ENCODE measurements around the gene UBTD2.
"Not testable (repeated sequence)": the region's sequence is repeated elsewhere in the genome, so short reads cannot be mapped to it uniquely, and the experiment has no call there.

UBTD2 gene

DNA sequence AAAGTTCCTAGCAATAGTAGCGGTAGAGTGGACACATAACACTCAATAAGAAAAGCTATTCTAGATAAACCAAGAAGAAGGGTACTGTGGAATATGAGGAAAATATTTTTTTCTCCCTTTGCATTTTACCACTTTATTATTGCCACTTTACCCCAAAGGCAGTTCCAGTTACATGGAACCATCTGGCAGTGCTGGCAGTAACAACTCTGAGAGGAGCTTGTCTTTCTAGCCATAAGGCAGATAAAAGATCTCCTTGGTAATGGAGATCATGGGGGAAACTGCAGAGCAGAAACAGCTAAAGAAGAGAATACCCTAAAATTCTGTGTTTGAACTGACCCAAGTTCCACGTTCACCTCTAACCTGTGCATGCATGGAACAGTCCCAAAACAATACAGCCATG, 38.5 kb downstream of the UBTD2 start:
- no peak for DNase-seq

GRCh38 chr5:172243302-172243701, 40.3 kb downstream of the UBTD2 start:
- DNase-seq: no peak

GRCh38 chr5:172238334-172238733, 45.2 kb downstream of the UBTD2 start:
- no peak for DNase-seq

- peak; percentile 9 for DNase-seq
Observed at GRCh38 chr5:172235827-172236736, 47.5 kb downstream of the UBTD2 start.

DNA sequence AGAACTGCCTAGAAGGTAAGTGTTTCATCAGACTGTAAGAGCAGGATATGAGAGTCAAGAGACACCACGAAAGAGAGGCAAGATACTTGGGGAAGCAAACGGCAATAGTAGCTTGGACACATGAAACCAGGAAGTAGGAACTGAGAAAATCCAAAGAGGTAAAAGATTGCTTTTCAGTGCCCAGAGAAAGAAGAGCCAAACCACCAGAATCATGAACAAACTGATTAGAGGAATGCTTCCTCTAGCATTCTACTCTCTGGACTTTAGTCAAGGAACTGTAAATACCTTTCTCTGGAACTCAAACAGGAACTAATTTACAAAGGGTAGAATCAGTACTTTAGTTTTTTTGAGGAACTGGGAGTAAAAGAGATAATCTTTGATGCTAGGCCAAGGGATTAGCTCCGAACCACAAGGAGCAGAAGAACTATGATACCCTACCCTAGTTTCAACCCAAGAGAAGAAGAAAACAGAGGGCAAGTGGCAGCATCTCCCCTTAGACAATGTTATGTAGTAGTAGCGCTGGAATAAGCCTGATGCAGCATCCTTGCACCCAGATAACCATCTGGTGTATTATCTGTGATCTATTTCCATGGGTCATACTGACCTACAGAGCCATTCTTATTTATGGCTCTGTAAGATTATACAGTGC, 48.3 kb downstream of the UBTD2 start:
- peak; percentile 25 for DNase-seq

GRCh38 chr5:172234031-172234430, 49.5 kb downstream of the UBTD2 start:
- no peak for DNase-seq

GRCh38 chr5:172229904-172230303, 53.7 kb downstream of the UBTD2 start:
- DNase-seq: no peak

DNA sequence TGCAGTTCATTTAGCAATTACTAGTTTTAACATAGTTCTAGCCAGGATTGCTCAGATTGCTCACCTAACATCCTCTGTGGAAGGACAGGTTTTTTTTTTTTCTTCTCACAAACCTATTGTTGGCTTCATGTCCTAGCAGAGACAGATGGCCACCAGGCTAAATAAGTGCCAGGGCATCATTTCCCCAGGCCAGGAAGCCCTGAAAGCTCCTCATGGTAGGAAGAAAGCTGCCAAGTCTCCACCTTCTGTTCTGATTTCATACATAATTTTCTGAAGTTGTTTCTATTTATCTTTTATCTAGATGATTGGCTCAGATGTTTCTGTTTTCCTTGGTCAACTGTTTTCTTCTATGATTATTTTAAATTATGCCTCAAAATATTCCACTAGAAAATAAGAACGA, 58.6 kb downstream of the UBTD2 start:
- DNase-seq: no peak

DNA sequence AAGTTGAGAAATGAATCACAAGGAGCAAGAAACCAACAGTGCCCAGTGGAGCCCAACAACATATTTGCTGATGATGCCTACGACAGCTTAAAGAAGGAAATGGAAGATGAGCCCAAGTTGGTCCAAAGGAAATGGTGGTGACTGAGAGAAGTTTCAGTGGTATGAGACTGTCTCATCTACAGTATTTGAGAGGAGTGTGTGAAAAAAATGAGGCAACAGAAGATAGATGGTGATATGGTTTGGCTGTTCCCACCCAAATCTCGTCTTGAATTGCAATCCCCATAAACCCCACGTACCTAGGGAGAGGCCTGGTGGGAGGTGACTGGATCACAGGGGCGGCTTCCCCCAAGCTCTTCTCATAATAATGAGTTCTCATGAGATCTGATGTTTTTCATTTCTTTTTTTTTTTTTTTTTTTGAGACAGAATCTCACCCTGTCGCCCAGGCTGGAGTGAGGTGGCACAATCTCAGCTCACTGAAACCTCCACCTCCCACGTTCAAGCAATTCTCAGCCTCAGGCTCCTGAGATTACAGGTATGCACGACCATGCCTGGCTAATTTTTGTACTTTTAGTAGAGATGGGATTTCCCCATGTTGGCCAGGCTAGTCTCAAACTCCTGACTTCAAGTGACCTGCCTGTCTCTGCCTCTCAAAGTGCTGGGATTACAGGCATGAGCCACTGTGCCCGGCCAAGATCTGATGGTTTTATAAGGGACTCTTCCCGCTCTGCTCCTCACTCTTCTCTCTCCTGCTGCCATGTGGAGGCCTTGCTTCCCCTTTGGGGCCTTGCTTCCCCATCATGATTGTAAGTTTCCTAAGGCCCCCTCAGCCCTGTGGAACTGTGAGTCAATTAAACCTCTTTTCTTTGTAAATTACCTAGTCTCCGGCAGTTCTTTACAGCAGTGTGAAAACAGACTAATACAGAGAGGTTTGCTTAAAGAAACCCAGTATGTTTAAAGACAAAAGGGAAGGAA, 59.4 kb downstream of the UBTD2 start:
- no peak for DNase-seq

DNA sequence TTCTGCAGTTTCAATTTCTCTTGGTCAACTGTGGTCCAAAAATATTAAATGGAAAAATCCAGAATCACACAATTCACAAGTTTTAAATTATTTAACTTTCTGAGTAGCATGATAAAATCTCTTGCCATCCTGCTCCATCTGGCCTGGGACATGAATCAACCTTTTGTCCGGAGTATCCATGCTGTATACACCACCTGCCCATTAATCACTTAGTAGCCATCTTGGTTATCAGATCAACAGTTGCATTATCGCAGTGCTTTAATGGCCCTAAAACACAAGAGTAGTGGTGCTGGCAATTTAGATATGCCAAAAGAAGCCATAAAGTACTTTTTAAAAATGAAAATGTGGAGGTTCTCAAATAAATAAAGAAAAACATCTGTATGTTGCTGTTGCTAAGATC, 64.3 kb downstream of the UBTD2 start:
- DNase-seq: no peak

DNA sequence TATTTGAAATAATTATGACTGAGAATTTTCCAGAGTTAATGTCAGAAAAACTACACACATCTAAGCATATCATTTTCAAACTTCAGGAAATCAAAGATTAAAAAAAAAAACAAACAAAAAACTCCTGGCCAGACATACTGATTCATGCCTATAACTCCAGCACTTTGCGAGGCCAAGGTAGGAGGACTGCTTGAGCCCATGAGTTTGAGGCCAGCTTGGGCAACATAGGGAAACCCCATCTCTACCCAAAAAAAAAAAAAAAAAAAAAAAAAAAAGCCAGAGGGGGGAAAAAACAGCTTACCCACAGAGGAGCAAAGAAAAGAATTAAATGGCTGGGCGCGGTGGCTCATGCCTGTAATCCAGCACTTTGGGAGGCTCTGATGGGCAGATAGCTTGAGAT, 67.2 kb downstream of the UBTD2 start:
- no peak for DNase-seq

- no peak for DNase-seq
Observed at GRCh38 chr5:172213126-172213525, 70.4 kb downstream of the UBTD2 start.

DNA sequence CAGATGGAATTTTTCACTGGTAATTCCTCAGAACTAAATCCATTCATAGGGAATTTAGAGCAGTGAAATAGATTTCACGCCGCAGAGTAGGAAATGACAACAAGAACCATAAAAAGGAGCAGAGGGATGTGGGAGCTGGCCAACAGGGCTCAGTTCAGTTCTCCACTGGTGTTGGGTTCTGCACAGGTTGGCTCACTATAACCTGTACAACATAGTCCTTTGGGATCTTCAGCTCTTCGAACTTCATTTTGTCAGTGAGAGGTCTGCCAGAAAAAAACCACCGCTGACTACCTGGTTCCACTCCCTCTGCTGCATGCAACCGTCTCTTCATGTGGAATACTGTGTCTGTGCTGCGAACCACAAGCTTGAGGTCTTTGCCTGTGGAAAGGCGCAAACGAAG, 71.9 kb downstream of the UBTD2 start:
- DNase-seq: no peak

GRCh38 chr5:172209714-172210113, 73.8 kb downstream of the UBTD2 start:
- DNase-seq: no peak

DNA sequence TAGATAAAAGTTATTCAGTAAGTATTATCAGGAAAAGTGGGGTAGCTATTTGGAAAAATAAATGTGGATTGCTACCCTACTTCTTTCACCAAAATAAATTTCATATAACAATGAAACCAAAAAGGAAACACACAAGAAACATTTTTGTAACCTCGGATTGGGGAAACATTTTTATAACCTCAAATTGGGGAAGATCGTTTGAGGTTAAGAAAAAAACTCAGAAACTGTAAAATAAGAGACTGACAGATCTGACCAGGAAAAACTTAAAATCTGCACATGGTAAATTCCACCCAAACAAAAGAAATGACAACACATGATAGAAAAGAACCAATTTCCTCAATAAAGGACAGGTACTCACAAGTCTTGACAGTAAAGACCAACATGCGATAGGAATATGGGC, 76.1 kb downstream of the UBTD2 start:
- DNase-seq: no peak

- DNase-seq: not testable (repeated sequence)
Observed at GRCh38 chr5:172205984-172206383, 77.6 kb downstream of the UBTD2 start.

DNA sequence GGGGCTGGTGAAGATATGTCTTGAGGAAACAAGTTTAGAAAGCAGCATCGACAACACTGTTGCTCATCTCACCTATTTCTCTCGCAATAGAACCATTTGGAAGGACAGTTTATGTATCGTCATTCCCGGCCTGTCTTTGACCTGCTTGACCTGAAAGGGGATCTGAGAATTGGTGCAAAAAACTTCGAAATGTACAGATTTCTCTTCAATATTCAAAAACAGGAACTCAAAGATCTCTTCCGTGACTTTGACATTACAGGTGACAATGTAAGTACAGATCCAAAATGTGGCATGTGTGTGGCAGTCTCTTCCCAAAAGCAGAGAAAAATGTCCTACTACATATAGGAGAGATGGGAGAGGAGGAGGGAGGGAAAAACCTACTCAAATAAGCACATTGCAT, 83.1 kb downstream of the UBTD2 start:
- DNase-seq: no peak

GRCh38 chr5:172199446-172199845, 84.1 kb downstream of the UBTD2 start:
- no peak for DNase-seq

- not testable (repeated sequence) for DNase-seq
Observed at GRCh38 chr5:172197775-172198174, 85.8 kb downstream of the UBTD2 start.

- no peak for DNase-seq
Observed at GRCh38 chr5:172194985-172195774, 88.4 kb downstream of the UBTD2 start.

DNA sequence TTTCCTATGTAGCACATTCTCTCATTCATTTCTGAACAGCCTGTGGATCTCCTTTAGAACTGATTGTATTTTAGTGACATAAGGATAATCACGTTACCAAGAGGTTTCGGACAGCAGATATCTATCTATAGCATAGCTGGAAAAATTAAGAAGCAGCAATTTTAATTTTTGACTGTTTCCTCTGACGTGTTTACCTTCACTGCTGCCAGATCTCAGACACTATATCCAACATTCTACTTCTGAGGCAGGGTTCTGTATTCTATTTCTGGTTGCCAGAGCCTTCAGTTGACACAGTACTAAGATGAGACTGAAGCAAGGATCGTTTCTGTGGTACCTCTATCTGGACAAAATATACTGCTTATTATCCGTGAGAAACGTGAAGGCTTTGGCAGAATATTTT, 89.7 kb downstream of the UBTD2 start, which contains the start of gene EFCAB9:
TSS of gene EFCAB9 (plus strand) at position 301 of the 400 bp plus-strand sequence. CDS start at position 302, 1 bp downstream.
- no peak for DNase-seq

GRCh38 chr5:172189693-172190296, 93.8 kb downstream of the UBTD2 start:
- no peak for DNase-seq

Measured in fibroblast of upper back skin (primary cell).